PC-9 (cell line): ENCODE data around the gene TYROBP. TPM values are rescaled to one million over a fixed set of nuclear protein-coding genes. Genes with fewer than 3 reads are reported as not detected.

Source experiments
- BruUV-seq: library from RNA; stranded (reverse); fragments of 400-500 nt; replicated peaks from 2 replicates; lab custom pipeline; 2021; lab: Mats Ljungman, UMichigan
- CTCF ChIA-PET: fragments of 300-600 bp; sonication (Branson Sonifier 250); formaldehyde crosslinking; loops from one replicate; lab custom pipeline; 2022; ENCODE audit warnings: antibody characterized with exemption; lab: Charles Lee
- POLR2A ChIA-PET: fragments of 300-600 bp; sonication (Branson Sonifier 250); formaldehyde crosslinking; loops from one replicate; lab custom pipeline; 2022; ENCODE audit warnings: antibody characterized with exemption; ENCODE audit not compliant: unreplicated experiment; lab: Charles Lee
- DNase-seq, 2 experiments: peaks; one replicate each; pipeline versions ENCODE4 v3.0.0 to v3.0.0-alpha.2; 2015 to 2022; ENCODE audit warnings: mixed read lengths in 1 of 2
- H2AFZ ChIP-seq: fragments of 200-600 bp; sonication (generic); 2 replicates; pipeline ENCODE4 v1.8.1; 2017; ENCODE audit warnings: antibody characterized with exemption
- H3F3A ChIP-seq: fragments of 200-600 bp; sonication (generic); 2 replicates; pipeline ENCODE4 v1.8.1; 2017; ENCODE audit warnings: antibody characterized with exemption, mild to moderate bottlenecking, low read depth; ENCODE audit not compliant: insufficient read depth
- H3K27ac ChIP-seq: fragments of 200-600 bp; sonication (generic); 2 replicates; pipeline ENCODE4 v1.6.1; 2016; ENCODE audit warnings: mixed run types
- H3K27me3 ChIP-seq: fragments of 200-600 bp; sonication (generic); 2 replicates; pipeline ENCODE4 v1.6.1; 2016; ENCODE audit warnings: low read depth, mixed run types; ENCODE audit not compliant: insufficient read depth
- H3K36me3 ChIP-seq: fragments of 200-600 bp; sonication (generic); 2 replicates; pipeline ENCODE4 v1.6.1; 2016; ENCODE audit warnings: low read depth, mixed run types
- H3K4me1 ChIP-seq: fragments of 200-600 bp; sonication (generic); replicated peaks from 2 replicates; pipeline ENCODE4 v1.6.1; 2016; ENCODE audit warnings: mixed run types; ENCODE audit not compliant: insufficient read depth
- H3K4me2 ChIP-seq: fragments of 200-600 bp; sonication (generic); 2 replicates; pipeline ENCODE4 v1.6.1; 2017; ENCODE audit warnings: mixed run types
- H3K4me3 ChIP-seq: fragments of 200-600 bp; sonication (generic); 2 replicates; pipeline ENCODE4 v1.6.1; 2016; ENCODE audit warnings: mixed run types
- H3K79me2 ChIP-seq: fragments of 200-600 bp; sonication (generic); 2 replicates; pipeline ENCODE4 v1.6.1; 2017; ENCODE audit warnings: low read depth, mixed run types
- H3K9me2 ChIP-seq: fragments of 200-600 bp; sonication (generic); 2 replicates; pipeline ENCODE4 v1.8.1; 2017; ENCODE audit warnings: mild to moderate bottlenecking; ENCODE audit not compliant: insufficient read depth
- H3K9me3 ChIP-seq: fragments of 200-600 bp; sonication (generic); 2 replicates; pipeline ENCODE4 v1.8.1; 2016; ENCODE audit warnings: low read depth; ENCODE audit not compliant: insufficient read depth
- H4K20me1 ChIP-seq: fragments of 200-600 bp; sonication (generic); 2 replicates; pipeline ENCODE4 v1.8.1; 2017; ENCODE audit not compliant: insufficient read depth
- CTCF ChIP-seq: fragments of 200-600 bp; sonication (generic); conservative IDR thresholded peaks from 2 replicates; pipeline ENCODE4 v1.6.1; 2017; ENCODE audit warnings: mixed run types, antibody characterized with exemption, mild to moderate bottlenecking, moderate library complexity
- EZH2 ChIP-seq: fragments of 200-600 bp; sonication (generic); IDR thresholded peaks from 2 replicates; pipeline ENCODE4 v1.8.0; 2017; ENCODE audit warnings: antibody characterized with exemption, low read depth
- intact Hi-C: fragments of 100-400 bp; cut with micrococcal nuclease; formaldehyde crosslinking; loops from one replicate; pipeline ENCODE4 v1.10.0; 2022; ENCODE audit not compliant: unreplicated experiment
- total RNA-seq: library from RNA; stranded (reverse); gene quantifications from 2 replicates; pipeline ENCODE4 v1.2.3, GENCODE V29; 2021

Gene TYROBP
- total RNA-seq, 1 experiment from 2014 or later = not detected

DNA sequence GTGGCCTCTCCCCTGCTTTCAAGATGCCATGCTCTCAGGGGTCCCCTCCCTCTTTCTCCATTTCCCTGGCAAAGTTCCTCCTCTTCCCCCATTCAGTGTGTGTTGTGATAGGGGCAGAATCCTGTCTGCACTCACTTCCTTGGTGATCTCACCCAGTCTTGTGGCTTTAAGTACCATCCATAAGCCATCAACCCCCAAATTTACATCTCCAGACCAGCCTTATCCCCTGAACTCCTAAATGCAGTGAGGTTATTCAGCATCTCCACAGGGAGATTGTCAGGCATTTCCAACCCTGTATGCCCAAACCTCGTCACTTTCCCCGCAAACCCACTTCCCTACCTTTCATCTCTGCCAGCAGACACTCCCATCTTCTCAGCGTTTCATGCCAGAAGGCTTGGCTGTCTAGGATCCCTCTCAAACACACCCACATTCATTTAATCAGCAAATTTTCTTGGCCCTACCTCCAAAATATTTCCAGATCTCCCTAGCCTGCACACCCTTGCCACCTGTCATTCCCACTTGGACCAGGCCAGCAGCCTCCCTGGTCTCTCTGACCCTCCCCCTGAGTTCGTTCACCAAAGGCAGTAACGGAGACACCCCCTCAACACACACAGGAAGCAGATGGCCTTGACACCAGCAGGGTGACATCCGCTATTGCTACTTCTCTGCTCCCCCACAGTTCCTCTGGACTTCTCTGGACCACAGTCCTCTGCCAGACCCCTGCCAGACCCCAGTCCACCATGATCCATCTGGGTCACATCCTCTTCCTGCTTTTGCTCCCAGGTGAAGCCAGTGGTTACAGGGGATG lies 6.0 kb downstream of the TYROBP start, which contains the start of gene HCST:
Gene HCST (plus strand): TSS at position 676 of the 808 bp plus-strand sequence. CDS start 65 bp downstream, at position 741.
- ChIA-PET POLR2A (interaction anchor here (0.7 kb wide), 1 partner anchor 29 kb away, joined by 5 read pairs; no protein-coding TSS in a partner anchor), CTCF (no interaction called here)
- Histone ChIP-seq H3K9me2 (no peaks in the 10 kb centered on the region), H3F3A (peaks cover 13% of the 10 kb centered on the region), H3K4me3 (peak within 1 kb of the TSS; percentile 48; the same call in 1 of the 2 replicates), H3K4me2 (peak within 1 kb of the TSS; percentile 87), H3K9me3 (no peaks in the 10 kb centered on the region), H4K20me1 (no peaks in the 10 kb centered on the region), H3K79me2 (peaks cover 16% of the 10 kb centered on the region), H3K36me3 (peaks cover 6% of the 10 kb centered on the region; the same call in 1 of the 2 replicates), H3K27ac (no peak within 1 kb of the TSS), H3K27me3 (no peaks in the 10 kb centered on the region), H2AFZ (peak within 1 kb of the TSS; percentile 74; the same call in 1 of the 2 replicates), H3K4me1 (peaks cover 8% of the 10 kb centered on the region; the same call in 1 of the 2 replicates)
- no peak for DNase-seq
- BruUV-seq = no TSS peak
- no peak for TF ChIP-seq EZH2
- TF ChIP-seq CTCF = no peak
- intact Hi-C loops = loop anchor here (10.0 kb wide), 1 partner anchor 157 kb away; the partner anchor contains the start of genes IGFLR1, LIN37, PSENEN and U2AF1L4

- CTCF ChIA-PET = no interaction called here
- Histone ChIP-seq H3K79me2 (peaks cover 16% of the 10 kb centered on the region), H2AFZ (peak overlapping the region; percentile 92; the same call in 1 of the 2 replicates), H3K27me3 (no peaks in the 10 kb centered on the region), H3K4me1 (peaks cover 8% of the 10 kb centered on the region; the same call in 1 of the 2 replicates), H3K4me3 (peak overlapping the region; percentile 79; the same call in 1 of the 2 replicates), H3K9me2 (no peaks in the 10 kb centered on the region), H3K4me2 (peak overlapping the region; percentile 87), H3K36me3 (peaks cover 10% of the 10 kb centered on the region; the same call in 1 of the 2 replicates), H3F3A (peaks cover 13% of the 10 kb centered on the region), H3K27ac (no peak overlapping the region), H4K20me1 (no peaks in the 10 kb centered on the region), H3K9me3 (no peaks in the 10 kb centered on the region)
- POLR2A ChIA-PET = interaction anchor here (0.6 to 0.9 kb wide), 5 partner anchors 9 to 314 kb away, joined by 3 to 7 read pairs (median 4); partner anchors contain the start of genes ZNF146 and ZNF565
- TF ChIP-seq CTCF (no peak), EZH2 (no peak)
- BruUV-seq = no TSS peak
- peak; percentile 27 to 65 for DNase-seq
- intact Hi-C loops = loop anchor here (10.0 kb wide), 1 partner anchor 156 kb away; the partner anchor contains the start of genes IGFLR1, LIN37, PSENEN and U2AF1L4
Observed at GRCh38 chr19:35901055-35901644, 6.9 kb downstream of the TYROBP start.

DNA sequence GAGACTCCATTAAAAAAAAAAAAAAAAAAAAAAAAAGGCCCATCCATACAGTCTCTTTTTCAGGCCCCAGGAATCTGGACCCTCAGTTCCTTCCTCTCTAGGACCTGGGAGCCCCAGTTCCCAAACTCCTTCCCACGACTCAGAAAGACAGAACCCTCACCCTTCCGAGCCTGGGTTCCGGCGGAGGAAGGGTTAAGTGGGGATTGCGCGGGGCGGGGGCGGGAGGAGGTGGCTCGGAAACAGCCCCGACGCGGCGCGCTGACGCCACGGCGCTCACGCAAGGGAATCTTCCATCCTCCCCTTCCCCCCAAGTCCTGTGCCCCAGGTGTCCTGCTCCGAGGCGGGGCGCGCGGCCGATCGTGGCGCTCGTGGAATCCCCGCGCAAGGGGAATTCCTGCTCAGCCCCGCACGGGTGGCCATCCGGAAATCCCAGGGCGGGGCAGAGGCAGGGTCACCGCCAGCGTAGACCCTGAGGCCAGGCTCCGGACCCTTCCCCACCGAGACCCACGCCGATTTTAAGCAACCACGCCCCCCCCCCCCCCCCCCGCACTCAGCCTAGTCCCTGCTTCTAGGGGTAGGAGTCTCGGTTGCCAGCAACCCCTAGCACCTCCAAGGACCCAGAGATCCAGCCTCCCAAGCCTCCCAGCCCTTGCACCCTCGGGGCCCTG lies 8.4 kb downstream of the TYROBP start:
- Histone ChIP-seq H3K4me2 (peak overlapping the region; percentile 87), H2AFZ (peak overlapping the region; percentile 92), H3K36me3 (peaks cover 10% of the 10 kb centered on the region; the same call in 1 of the 2 replicates), H3K27ac (peak overlapping the region; percentile 50), H4K20me1 (no peaks in the 10 kb centered on the region), H3K4me3 (peak overlapping the region; percentile 79), H3K4me1 (peaks cover 8% of the 10 kb centered on the region; the same call in 1 of the 2 replicates), H3K79me2 (peaks cover 16% of the 10 kb centered on the region), H3K9me2 (no peaks in the 10 kb centered on the region), H3K9me3 (no peaks in the 10 kb centered on the region), H3F3A (peaks cover 5% of the 10 kb centered on the region), H3K27me3 (no peaks in the 10 kb centered on the region)
- intact Hi-C loops = loop anchor here (1.0 to 10.0 kb wide), 2 partner anchors 32 to 155 kb away; partner anchors contain the start of genes IGFLR1, LIN37, PSENEN and U2AF1L4
- POLR2A ChIA-PET = no interaction called here
- no TSS peak for BruUV-seq
- TF ChIP-seq CTCF (no peak), EZH2 (no peak)
- DNase-seq = peak; percentile 62 to 74
- CTCF ChIA-PET = no interaction called here
